ENCODE measurements around the gene GBF1. TPM values are rescaled to one million over a fixed set of nuclear protein-coding genes. Genes with fewer than 3 reads are reported as not detected.

GBF1 gene
- total RNA-seq, 1 experiment from 2014 or later: 28.3 TPM

DNA sequence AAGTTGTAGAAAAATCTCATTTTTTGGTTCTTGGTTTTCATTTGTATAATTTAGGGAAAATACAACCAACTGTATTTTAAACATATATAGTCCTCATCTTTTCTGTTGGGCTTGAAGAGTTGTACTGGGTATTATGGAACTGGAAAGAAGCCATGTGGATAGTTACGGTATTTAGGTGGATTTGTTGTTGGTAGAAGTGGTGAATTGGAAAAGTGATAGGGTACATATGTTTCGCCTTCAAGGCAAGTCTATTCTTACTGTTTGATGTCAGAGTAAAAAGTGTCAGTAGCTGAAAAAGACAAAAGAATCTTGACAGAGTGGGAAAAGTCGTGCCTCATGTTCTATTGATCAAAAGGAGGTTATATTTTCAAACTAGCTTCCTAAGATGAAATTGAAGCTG is 64.6 kb downstream of the GBF1 start:
- CTCF ChIA-PET: no interaction called here
- no TSS peak for BruUV-seq (replicated peaks)

DNA sequence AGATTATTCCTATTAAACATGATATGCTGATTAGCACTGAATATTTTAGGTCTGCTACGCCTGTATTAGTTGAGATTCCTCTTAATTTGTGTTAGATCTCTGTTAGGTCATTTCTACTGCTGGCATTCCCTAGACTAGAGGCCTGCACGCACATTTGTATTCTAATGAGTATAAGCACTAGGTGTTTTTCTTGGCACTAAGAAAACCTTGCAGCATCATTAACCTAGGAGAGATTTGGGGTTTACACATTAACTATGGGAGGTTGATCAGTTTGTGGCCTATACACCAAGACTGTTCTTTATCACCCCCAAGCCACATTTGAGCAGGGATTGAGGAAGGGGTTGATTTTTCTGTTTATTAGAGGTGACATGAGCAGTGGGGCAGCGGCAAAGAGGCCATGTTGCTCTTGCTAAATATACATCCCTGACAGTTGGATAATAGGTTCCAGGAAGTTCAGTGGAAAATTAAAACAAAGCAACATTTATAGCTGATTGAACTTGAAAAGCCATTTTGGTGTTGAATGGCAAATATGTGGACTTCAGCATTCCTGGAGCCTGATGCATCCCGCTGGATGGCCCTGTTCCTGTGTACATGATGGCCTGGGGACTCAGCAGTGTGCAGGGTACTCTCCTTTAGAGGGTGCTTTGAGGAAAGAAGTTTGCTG is 65.2 kb downstream of the GBF1 start:
- POLR2A ChIA-PET (ENCODE audit: unreplicated experiment): interaction anchor here (0.6 kb wide), 1 partner anchor 35 kb away, joined by 4 read pairs; no protein-coding TSS in a partner anchor
- Histone ChIP-seq H2AFZ (no peak overlapping the region), H3K4me1 (replicated peaks; ENCODE audit: insufficient read depth) (peaks cover 22% of the 10 kb centered on the region), H3K9me3 (ENCODE audit: insufficient read depth, low read depth) (no peaks in the 10 kb centered on the region), H3K4me2 (peak overlapping the region; percentile 40), H3K4me3 (no peak overlapping the region), H3K36me3 (ENCODE audit: low read depth) (no peaks in the 10 kb centered on the region), H3K27ac (peak overlapping the region; percentile 58), H4K20me1 (ENCODE audit: insufficient read depth) (no peaks in the 10 kb centered on the region), H3K27me3 (ENCODE audit: insufficient read depth, low read depth) (no peaks in the 10 kb centered on the region), H3K79me2 (ENCODE audit: low read depth) (peaks cover 23% of the 10 kb centered on the region; the same call in 1 of the 2 replicates), H3F3A (ENCODE audit: insufficient read depth, low read depth) (peaks cover 8% of the 10 kb centered on the region), H3K9me2 (ENCODE audit: insufficient read depth) (no peaks in the 10 kb centered on the region)
- CTCF ChIA-PET: interaction anchor here (0.7 to 1.2 kb wide), 2 partner anchors 36 to 627 kb away, joined by 3 to 4 read pairs; no protein-coding TSS in a partner anchor
- DNase-seq: peak; percentile 43 to 80
- intact Hi-C loops (cut with micrococcal nuclease; ENCODE audit: unreplicated experiment): no loop called here
- no peak for TF ChIP-seq EZH2 (IDR thresholded peaks at IDR 0.05; ENCODE audit: low read depth)
- TF ChIP-seq, protein P1, sequence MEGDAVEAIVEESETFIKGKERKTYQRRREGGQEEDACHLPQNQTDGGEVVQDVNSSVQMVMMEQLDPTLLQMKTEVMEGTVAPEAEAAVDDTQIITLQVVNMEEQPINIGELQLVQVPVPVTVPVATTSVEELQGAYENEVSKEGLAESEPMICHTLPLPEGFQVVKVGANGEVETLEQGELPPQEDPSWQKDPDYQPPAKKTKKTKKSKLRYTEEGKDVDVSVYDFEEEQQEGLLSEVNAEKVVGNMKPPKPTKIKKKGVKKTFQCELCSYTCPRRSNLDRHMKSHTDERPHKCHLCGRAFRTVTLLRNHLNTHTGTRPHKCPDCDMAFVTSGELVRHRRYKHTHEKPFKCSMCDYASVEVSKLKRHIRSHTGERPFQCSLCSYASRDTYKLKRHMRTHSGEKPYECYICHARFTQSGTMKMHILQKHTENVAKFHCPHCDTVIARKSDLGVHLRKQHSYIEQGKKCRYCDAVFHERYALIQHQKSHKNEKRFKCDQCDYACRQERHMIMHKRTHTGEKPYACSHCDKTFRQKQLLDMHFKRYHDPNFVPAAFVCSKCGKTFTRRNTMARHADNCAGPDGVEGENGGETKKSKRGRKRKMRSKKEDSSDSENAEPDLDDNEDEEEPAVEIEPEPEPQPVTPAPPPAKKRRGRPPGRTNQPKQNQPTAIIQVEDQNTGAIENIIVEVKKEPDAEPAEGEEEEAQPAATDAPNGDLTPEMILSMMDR (conservative IDR thresholded peaks at IDR 0.05): no peak
- no TSS peak for BruUV-seq (replicated peaks)

More for the DNA sequence above, 64.6 kb downstream of the GBF1 start:
- no peak for TF ChIP-seq EZH2 (IDR thresholded peaks at IDR 0.05; ENCODE audit: low read depth)
- TF ChIP-seq, protein P1 (conservative IDR thresholded peaks at IDR 0.05): no peak
- H3K4me3 ChIP-seq: no peak overlapping the region
- peaks cover 8% of the 10 kb centered on the region for H3F3A ChIP-seq (ENCODE audit: insufficient read depth, low read depth)
- peak overlapping the region; percentile 58; the same call in 1 of the 2 replicates for H3K27ac ChIP-seq
- H3K27me3 ChIP-seq (ENCODE audit: insufficient read depth, low read depth): no peaks in the 10 kb centered on the region
- peaks cover 22% of the 10 kb centered on the region for H3K4me1 ChIP-seq (replicated peaks; ENCODE audit: insufficient read depth)
- intact Hi-C loops (cut with micrococcal nuclease; ENCODE audit: unreplicated experiment): no loop called here
- H4K20me1 ChIP-seq (ENCODE audit: insufficient read depth): no peaks in the 10 kb centered on the region
- no peaks in the 10 kb centered on the region for H3K9me3 ChIP-seq (ENCODE audit: insufficient read depth, low read depth)
- H2AFZ ChIP-seq: no peak overlapping the region
- POLR2A ChIA-PET (ENCODE audit: unreplicated experiment): no interaction called here
- peaks cover 23% of the 10 kb centered on the region; the same call in 1 of the 2 replicates for H3K79me2 ChIP-seq (ENCODE audit: low read depth)
- H3K9me2 ChIP-seq (ENCODE audit: insufficient read depth): no peaks in the 10 kb centered on the region
- DNase-seq: no peak
- H3K36me3 ChIP-seq (ENCODE audit: low read depth): no peaks in the 10 kb centered on the region
- H3K4me2 ChIP-seq: peak overlapping the region; percentile 40

DNA sequence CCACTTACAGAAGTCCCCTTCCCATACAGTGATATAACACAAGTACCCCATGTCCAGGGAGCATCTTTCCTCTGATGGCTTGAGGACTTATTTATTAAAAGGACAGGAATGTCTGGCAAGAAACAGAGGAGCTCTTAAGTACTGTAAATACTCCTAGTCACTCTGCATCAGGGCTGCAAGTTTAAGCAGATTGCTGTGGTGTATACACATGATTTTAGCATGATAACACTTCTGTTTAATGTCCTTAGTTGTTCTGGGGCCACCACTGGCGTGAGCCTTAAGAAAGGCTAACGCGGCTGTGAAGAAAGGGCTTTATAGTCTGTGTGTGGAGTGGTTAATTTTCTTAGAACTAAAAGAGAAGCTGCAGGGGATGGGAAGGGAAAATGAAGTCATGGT is 65.7 kb downstream of the GBF1 start:
- BruUV-seq (replicated peaks): no TSS peak
- ChIA-PET CTCF (interaction anchor here (0.6 to 1.2 kb wide), 3 partner anchors 30 to 626 kb away, joined by 3 to 5 read pairs (median 4); no protein-coding TSS in a partner anchor), POLR2A (ENCODE audit: unreplicated experiment) (interaction anchor here (0.6 kb wide), 2 partner anchors 35 to 62 kb away, joined by 3 to 4 read pairs; no protein-coding TSS in a partner anchor)
- Histone ChIP-seq H3K9me2 (ENCODE audit: insufficient read depth) (no peaks in the 10 kb centered on the region), H3K4me3 (no peak overlapping the region), H3K79me2 (ENCODE audit: low read depth) (peaks cover 23% of the 10 kb centered on the region; the same call in 1 of the 2 replicates), H2AFZ (no peak overlapping the region), H4K20me1 (ENCODE audit: insufficient read depth) (no peaks in the 10 kb centered on the region), H3K27ac (0 out of 2 replicates have a peak overlapping the region, but pooled peaks have one; percentile 58), H3K4me1 (replicated peaks; ENCODE audit: insufficient read depth) (peaks cover 22% of the 10 kb centered on the region), H3K27me3 (ENCODE audit: insufficient read depth, low read depth) (no peaks in the 10 kb centered on the region), H3K4me2 (peak overlapping the region; percentile 40; the same call in 1 of the 2 replicates), H3K36me3 (ENCODE audit: low read depth) (no peaks in the 10 kb centered on the region), H3K9me3 (ENCODE audit: insufficient read depth, low read depth) (no peaks in the 10 kb centered on the region), H3F3A (ENCODE audit: insufficient read depth, low read depth) (peaks cover 8% of the 10 kb centered on the region)
- intact Hi-C loops (cut with micrococcal nuclease; ENCODE audit: unreplicated experiment): no loop called here
- no peak for TF ChIP-seq EZH2 (IDR thresholded peaks at IDR 0.05; ENCODE audit: low read depth)
- TF ChIP-seq, protein P1 (conservative IDR thresholded peaks at IDR 0.05): no peak
- DNase-seq: no peak
